HepG2 (cell line): ENCODE measurements around the gene ZNF653. TPM values are rescaled to one million over a fixed set of nuclear protein-coding genes. Genes with fewer than 3 reads are reported as not detected.

Experiments
- ATAC-seq: fragments of 200-7000 bp; cut with Tn5 transposase; 3 replicates; pipeline ENCODE4 v1.9.1; 2020; ENCODE audit warnings: mild to moderate bottlenecking, moderate library complexity
- BruUV-seq: library from RNA; stranded (reverse); fragments of 400-500 nt; replicated peaks from 2 replicates; lab custom pipeline; 2021; lab: Mats Ljungman, UMichigan
- CTCF ChIA-PET: fragments of 300-600 bp; formaldehyde crosslinking; extraction: SDS; loops from one replicate; lab custom pipeline; 2021; ENCODE audit warnings: low total read pairs, inconsistent platforms, low intra/inter-chr PET ratio; lab: Yijun Ruan, JAX
- POLR2A ChIA-PET: fragments of 350-600 bp; sonication (Branson Sonifier 250); formaldehyde crosslinking; loops from one replicate; lab custom pipeline; 2020; ENCODE audit warnings: antibody characterized with exemption, inconsistent platforms; lab: Yijun Ruan, JAX
- DNase-seq: peaks from one replicate; pipeline ENCODE4 v3.0.0-alpha.2; 2015; ENCODE audit warnings: low spot score
- FAIRE-seq: peaks from 3 replicates; lab custom pipeline; 2011; peaks lifted over from hg19 to GRCh38; lab: Jason Lieb, UNC
- H2AFZ ChIP-seq: one replicate; pipeline ENCODE4 v1.6.1; 2011; ENCODE audit warnings: low read length, inconsistent platforms
- H3K27ac ChIP-seq: fragments of 300-600 bp; 3 replicates; pipeline ENCODE4 v1.8.0; 2011; ENCODE audit warnings: mixed run types, mild to moderate bottlenecking, mixed read lengths, low read length, inconsistent platforms; ENCODE audit not compliant: insufficient read depth; ENCODE audit errors: extremely low read length
- H3K27me3 ChIP-seq, 2 experiments: fragments of 200-600 bp in 1 of 2; 2 replicates in 1 of 2; 3 replicates in 1 of 2; pipeline versions ENCODE4 v1.6.0 to v1.8.0; 2011; ENCODE audit warnings: low read length in 2 of 2, mild to moderate bottlenecking in 2 of 2, moderate library complexity in 2 of 2, inconsistent platforms in 1 of 2; ENCODE audit not compliant: insufficient read depth in 2 of 2, control insufficient read depth in 1 of 2
- H3K36me3 ChIP-seq, 2 experiments: fragments of 200-600 bp in 1 of 2; replicated peaks in 1 of 2; 2 replicates in 1 of 2; 3 replicates in 1 of 2; pipeline versions ENCODE4 v1.5.1 to v1.8.0; 2011; ENCODE audit warnings: low read length in 2 of 2, inconsistent platforms in 1 of 2; ENCODE audit not compliant: insufficient read depth in 2 of 2, control insufficient read depth in 1 of 2
- H3K4me1 ChIP-seq: 2 replicates; pipeline ENCODE4 v1.5.1; 2012; ENCODE audit warnings: low read length, inconsistent platforms; ENCODE audit not compliant: insufficient read depth
- H3K4me2 ChIP-seq: 2 replicates; pipeline ENCODE4 v1.6.0; 2011; ENCODE audit warnings: low read depth, low read length, inconsistent platforms
- H3K4me3 ChIP-seq, 3 experiments: fragments of 200-600 bp in 1 of 3; sonication (generic), shearing (Covaris generic) in 1 of 3; replicated peaks in 1 of 3; 2 replicates each; pipeline ENCODE4 v1.5.1; 2011 to 2016; ENCODE audit warnings: low read length in 3 of 3, inconsistent platforms in 2 of 3, low read depth in 2 of 3, mild to moderate bottlenecking in 2 of 3, control low read depth in 1 of 3, mixed read lengths in 1 of 3; ENCODE audit not compliant: insufficient read depth in 1 of 3
- H3K79me2 ChIP-seq: one replicate; pipeline ENCODE4 v1.6.1; 2011; ENCODE audit warnings: low read length, inconsistent platforms; ENCODE audit not compliant: insufficient read depth
- H3K9ac ChIP-seq: 2 replicates; pipeline ENCODE4 v1.6.0; 2011; ENCODE audit warnings: mild to moderate bottlenecking, low read depth, low read length, inconsistent platforms; ENCODE audit not compliant: insufficient read depth
- H3K9me3 ChIP-seq: 2 replicates; pipeline ENCODE4 v1.5.1; 2012; ENCODE audit warnings: mild to moderate bottlenecking, low read length
- H4K20me1 ChIP-seq: 2 replicates; pipeline ENCODE4 v1.6.0; 2011; ENCODE audit warnings: inconsistent platforms, mild to moderate bottlenecking, low read length, moderate library complexity; ENCODE audit not compliant: insufficient read depth
- AKNA ChIP-seq: sonication (generic); formaldehyde crosslinking; IDR thresholded peaks from 2 replicates; pipeline ENCODE4 v1.4.0; 2020; ENCODE audit warnings: missing genetic modification reagents, borderline replicate concordance
- DDIT3 ChIP-seq: sonication (generic); formaldehyde crosslinking; IDR thresholded peaks from 2 replicates; pipeline ENCODE4 v1.4.0; 2020; ENCODE audit warnings: mild to moderate bottlenecking, missing genetic modification reagents
- EP300 ChIP-seq, 3 experiments: sonication (generic) in 1 of 3; formaldehyde crosslinking in 1 of 3; IDR thresholded peaks; 2 replicates each; pipeline versions ENCODE4 v1.5.1 to v1.6.1; 2011 to 2020; ENCODE audit warnings: low read depth in 2 of 3, low read length in 2 of 3, borderline replicate concordance in 1 of 3, improper control_type of control experiment in 1 of 3, mild to moderate bottlenecking in 1 of 3, missing genetic modification reagents in 1 of 3, moderate library complexity in 1 of 3
- MYNN ChIP-seq: sonication (generic); formaldehyde crosslinking; IDR thresholded peaks from 2 replicates; pipeline ENCODE4 v1.4.0; 2020; ENCODE audit warnings: mild to moderate bottlenecking, low read depth, missing genetic modification reagents
- SRSF1 ChIP-seq: fragments of 200-400 bp; formaldehyde crosslinking; optimal IDR thresholded peaks from 2 replicates; pipeline ENCODE3; 2017; ENCODE audit warnings: mild to moderate bottlenecking, low read depth, low read length, moderate library complexity
- ZBTB20 ChIP-seq: sonication (generic); formaldehyde crosslinking; IDR thresholded peaks from 2 replicates; pipeline ENCODE4 v1.8.1; 2023; ENCODE audit warnings: missing genetic modification reagents, low read depth, mild to moderate bottlenecking, borderline replicate concordance
- ZBTB44 ChIP-seq: sonication (generic); formaldehyde crosslinking; IDR thresholded peaks from 2 replicates; pipeline ENCODE4 v1.4.0; 2020; ENCODE audit warnings: missing genetic modification reagents
- ZNF737 ChIP-seq: sonication (generic); formaldehyde crosslinking; IDR thresholded peaks from 2 replicates; pipeline ENCODE4 v1.5.0; 2020; ENCODE audit warnings: missing genetic modification reagents, mild to moderate bottlenecking, borderline replicate concordance
- WGBS: methylation state at CpG from one replicate; pipeline ENCODE4 v1.1.6; 2017; ENCODE audit warnings: low lambda C conversion rate; 5-methylcytosine and 5-hydroxymethylcytosine counted together
- in situ Hi-C: cut with HindIII; loops from 2 replicates; pipeline ENCODE4 v1.10.0; 2017; ENCODE audit warnings: low pct_unique_long_range_greater_than_20kb; ENCODE audit not compliant: extremely low pct_ligation_motif_present
- intact Hi-C: fragments of 100-400 bp; cut with micrococcal nuclease; formaldehyde crosslinking; loops from one replicate; pipeline ENCODE4 v1.10.0; 2022; ENCODE audit not compliant: unreplicated experiment
- polyA plus RNA-seq, 8 experiments: library from polyadenylated mRNA; depleted of rRNA in 3 of 8; stranded (reverse) in 7 of 8; unstranded in 1 of 8; fragments of >200 nt; fragmentation: Illumina TruSeq in 4 of 8; extraction: Trizol in 4 of 8; gene quantifications; 2 replicates each; pipeline versions ENCODE4 v1.2.1 to v1.2.3, GENCODE V29; 2011 to 2016; ENCODE audit warnings: low read depth in 4 of 8, missing spikeins in 1 of 8, mixed read lengths in 1 of 8; ENCODE audit not compliant: insufficient read depth in 1 of 8
- total RNA-seq, 5 experiments: library from RNA; depleted of rRNA; stranded (reverse); fragments of >200 nt; fragmentation: Illumina TruSeq; extraction: Trizol; gene quantifications; 2 replicates each; pipeline ENCODE4 v1.2.3, GENCODE V29; 2016; ENCODE audit warnings: low read depth in 1 of 5

ZNF653 gene
- total and polyA plus RNA-seq, 2 of the 13 experiments (the other 11 are each of a cell fraction or from before 2014, with no cell fraction given) = 4.7 to 7.1 TPM

GRCh38 chr19:11504502-11505031 is 1.1 kb downstream of the ZNF653 start:
- Histone ChIP-seq H3K9ac (peak overlapping the region; percentile 72), H3K36me3 (peaks cover 0 to 2% of the 10 kb centered on the region in 2 experiments; a peak in 1 of 5 replicates), H4K20me1 (no peaks in the 10 kb centered on the region; the same call in 1 of the 2 replicates), H2AFZ (no peak overlapping the region), H3K27me3 (no peaks in the 10 kb centered on the region), H3K4me2 (peak overlapping the region; percentile 95), H3K79me2 (peaks cover 6% of the 10 kb centered on the region), H3K4me3 (peak overlapping the region; percentile 77 to 84 (median 81)), H3K27ac (peak overlapping the region; percentile 77), H3K4me1 (peaks cover 18% of the 10 kb centered on the region), H3K9me3 (no peaks in the 10 kb centered on the region)
- CTCF ChIA-PET = no interaction called here
- no peak for ATAC-seq
- intact Hi-C loops = no loop called here
- TF ChIP-seq ZBTB20 (CRISPR knock-in tag) (no peak), DDIT3 (no peak), ZNF737 (CRISPR knock-in tag) (no peak), SRSF1 (no peak), MYNN (CRISPR knock-in tag) (0 out of 2 replicates have a peak, but pooled peaks have one; percentile 22)
- FAIRE-seq = no peak
- in situ Hi-C loops = no loop called here
- no peak for DNase-seq
- POLR2A ChIA-PET = interaction anchor here (1.3 kb wide), 1 partner anchor 14 kb away, joined by 3 read pairs; no protein-coding TSS in a partner anchor
- no TSS peak for BruUV-seq
- WGBS = 71% methylated on average over 7 of the region's 7 CpGs

GRCh38 chr19:11499890-11500420 is 5.7 kb downstream of the ZNF653 start:
- no peaks in the 10 kb centered on the region for H3K9me3 ChIP-seq
- no peak for ATAC-seq
- TF ChIP-seq ZBTB44 = no peak
- TF ChIP-seq AKNA (CRISPR knock-in tag) = no peak
- no peak for TF ChIP-seq EP300 (IDR thresholded peaks at IDR 0.05; ENCODE audit: low read depth in 2 of 2, low read length in 2 of 2)
- TF ChIP-seq EP300 (CRISPR knock-in tag; IDR thresholded peaks at IDR 0.05; ENCODE audit: borderline replicate concordance) = no peak

More at GRCh38 chr19:11499890-11500420, 5.7 kb downstream of the ZNF653 start:
- H3K4me1 ChIP-seq = peaks cover 6% of the 10 kb centered on the region
- H3K36me3 ChIP-seq = peaks cover 7 to 8% of the 10 kb centered on the region in 2 experiments; a peak in 3 of 5 replicates
- H3K9ac ChIP-seq = no peak overlapping the region
- ChIA-PET CTCF (no interaction called here), POLR2A (no interaction called here)
- H3K4me2 ChIP-seq = no peak overlapping the region
- H3K4me3 ChIP-seq = no peak overlapping the region
- no peak for DNase-seq
- H2AFZ ChIP-seq = no peak overlapping the region
- intact Hi-C loops (loop anchor here (5.0 kb wide), 1 partner anchor 87 kb away; no protein-coding TSS in a partner anchor), in situ Hi-C loops (no loop called here)
- FAIRE-seq = no peak
- H3K79me2 ChIP-seq = peaks cover 6% of the 10 kb centered on the region
- no peaks in the 10 kb centered on the region; the same call in 1 of the 2 replicates for H4K20me1 ChIP-seq
- H3K27ac ChIP-seq = no peak overlapping the region
- BruUV-seq = no TSS peak
- 83% methylated on average over 7 of the region's 7 CpGs for whole genome bisulfite sequencing
- H3K27me3 ChIP-seq = no peaks in the 10 kb centered on the region
